GM18502 (cell line): ENCODE results near the gene EPHB2.
"Not testable (repeated sequence)": the region's sequence is repeated elsewhere in the genome, so short reads cannot be mapped to it uniquely, and the experiment has no call there.

Experiments used
- ATAC-seq: cut with Tn5 transposase; IDR thresholded peaks from one replicate; pipeline ENCODE4 v1.9.1; 2021; ENCODE audit warnings: mild to moderate bottlenecking; ENCODE audit not compliant: unreplicated experiment, poor library complexity

The EPHB2 gene

GRCh38 chr1:22689505-22689904, 21.1 kb upstream of the EPHB2 start:
- ATAC-seq = no peak

- ATAC-seq = no peak
Measured at GRCh38 chr1:22691031-22691753, 19.4 kb upstream of the EPHB2 start.

GRCh38 chr1:22694172-22694571, 16.5 kb upstream of the EPHB2 start:
- ATAC-seq = no peak

GRCh38 chr1:22696610-22697009, 14.0 kb upstream of the EPHB2 start:
- no peak for ATAC-seq

GRCh38 chr1:22697980-22698379, 12.7 kb upstream of the EPHB2 start:
- ATAC-seq = no peak

- no peak for ATAC-seq
Measured at GRCh38 chr1:22699681-22700520, 10.7 kb upstream of the EPHB2 start.

GRCh38 chr1:22702296-22703085, 8.1 kb upstream of the EPHB2 start:
- no peak for ATAC-seq

GRCh38 chr1:22704440-22705067, 6.1 kb upstream of the EPHB2 start:
- ATAC-seq = no peak

- no peak for ATAC-seq
Measured at GRCh38 chr1:22705586-22705985, 5.1 kb upstream of the EPHB2 start.

- ATAC-seq = not testable (repeated sequence)
Measured at GRCh38 chr1:22706100-22706499, 4.5 kb upstream of the EPHB2 start.

GRCh38 chr1:22708777-22709176, 1.9 kb upstream of the EPHB2 start:
- ATAC-seq = no peak

GRCh38 chr1:22709227-22709626, 1.4 kb upstream of the EPHB2 start:
- no peak for ATAC-seq

- ATAC-seq = no peak
Measured at GRCh38 chr1:22709891-22710700, 543 bp upstream of the EPHB2 start.

- ATAC-seq = no peak
Measured at GRCh38 chr1:22711071-22711470, 432 bp downstream of the EPHB2 start.

- ATAC-seq = no peak
Measured at GRCh38 chr1:22711591-22712501, 1.2 kb downstream of the EPHB2 start.

GRCh38 chr1:22712502-22713271, 2.0 kb downstream of the EPHB2 start:
- ATAC-seq = no peak

- ATAC-seq = no peak
Measured at GRCh38 chr1:22714455-22714854, 3.8 kb downstream of the EPHB2 start.
